SW 1271 (cell line): ENCODE measurements around the gene INO80.

Experiments used
- DNase-seq, 2 experiments: peaks; one replicate each; lab custom pipeline; 2025; lab: John Stamatoyannopoulos, UW

INO80 gene

GRCh38 chr15:41001524-41002214 lies 114.4 kb downstream of the INO80 start:
- DNase-seq: no peak

GRCh38 chr15:40999190-40999589 lies 116.9 kb downstream of the INO80 start:
- peak in 1 of 2 experiments; percentile 40 for DNase-seq

- DNase-seq: no peak
Measured at GRCh38 chr15:40995656-40996055, 120.4 kb downstream of the INO80 start.

GRCh38 chr15:40992825-40993224 lies 123.3 kb downstream of the INO80 start:
- DNase-seq: no peak

GRCh38 chr15:40992241-40992741 lies 123.8 kb downstream of the INO80 start:
- DNase-seq: no peak

GRCh38 chr15:40991355-40991754 lies 124.7 kb downstream of the INO80 start:
- no peak for DNase-seq

GRCh38 chr15:40990789-40991188 lies 125.3 kb downstream of the INO80 start:
- no peak for DNase-seq

GRCh38 chr15:40990080-40990479 lies 126.0 kb downstream of the INO80 start:
- no peak for DNase-seq

GRCh38 chr15:40988156-40988555 lies 127.9 kb downstream of the INO80 start:
- no peak for DNase-seq

- no peak for DNase-seq
Measured at GRCh38 chr15:40986820-40987219, 129.3 kb downstream of the INO80 start.

- DNase-seq: no peak
Measured at GRCh38 chr15:40985541-40986330, 130.3 kb downstream of the INO80 start.

- DNase-seq: no peak
Measured at GRCh38 chr15:40984964-40985363, 131.1 kb downstream of the INO80 start.

GRCh38 chr15:40984406-40984805 lies 131.7 kb downstream of the INO80 start:
- no peak for DNase-seq

GRCh38 chr15:40982855-40983254 lies 133.2 kb downstream of the INO80 start:
- DNase-seq: peak; percentile 6 to 47

- no peak for DNase-seq
Measured at GRCh38 chr15:40981186-40981585, 134.9 kb downstream of the INO80 start.

- no peak for DNase-seq
Measured at GRCh38 chr15:40978562-40978961, 137.5 kb downstream of the INO80 start.

GRCh38 chr15:40978141-40978540 lies 137.9 kb downstream of the INO80 start:
- DNase-seq: no peak

GRCh38 chr15:40976819-40977218 lies 139.3 kb downstream of the INO80 start:
- no peak for DNase-seq

- no peak for DNase-seq
Measured at GRCh38 chr15:40974879-40975278, 141.2 kb downstream of the INO80 start.

GRCh38 chr15:40969363-40969762 lies 146.7 kb downstream of the INO80 start:
- DNase-seq: no peak

- DNase-seq: no peak
Measured at GRCh38 chr15:40968290-40969085, 147.6 kb downstream of the INO80 start.

- DNase-seq: no peak
Measured at GRCh38 chr15:40964634-40965033, 151.4 kb downstream of the INO80 start.
